Naive thymus-derived CD4-positive, alpha-beta T cell (primary cell): ENCODE results near the gene DDX41. TPM values are rescaled to one million over a fixed set of nuclear protein-coding genes. Genes with fewer than 3 reads are reported as not detected.

ENCODE experiments used
- ATAC-seq: fragments of 150-1000 bp; cut with Tn5 transposase; 2 replicates; pipeline ENCODE4 v1.10.0; 2021; ENCODE audit warnings: mild to moderate bottlenecking, moderate library complexity
- CTCF ChIA-PET: fragments of 350-600 bp; sonication (Branson Sonifier 250); formaldehyde crosslinking; loops from one replicate; lab custom pipeline; 2021; ENCODE audit warnings: antibody characterized with exemption; lab: Charles Lee
- POLR2A ChIA-PET: fragments of 350-600 bp; sonication (Branson Sonifier 250); formaldehyde crosslinking; loops from one replicate; lab custom pipeline; 2021; ENCODE audit warnings: antibody characterized with exemption, inconsistent platforms; lab: Charles Lee
- DNase-seq, 9 donors: peaks; one replicate each; pipeline versions ENCODE4 v3.0.0 to v3.0.0-alpha.2; 2020 to 2022; ENCODE audit warnings: mixed read lengths in 1 of 9
- H3K27ac ChIP-seq: one replicate; pipeline ENCODE4 v1.7.0; 2013; ENCODE audit warnings: mild to moderate bottlenecking, low read depth, low read length, moderate library complexity
- H3K27me3 ChIP-seq, 2 donors: one replicate each; pipeline ENCODE4 v1.7.0; 2013; ENCODE audit warnings: low read length in 2 of 2, mild to moderate bottlenecking in 2 of 2, moderate library complexity in 2 of 2; ENCODE audit not compliant: control insufficient read depth in 2 of 2, insufficient read depth in 2 of 2
- H3K36me3 ChIP-seq, 3 experiments: 1 replicate in 2 of 3; 2 replicates in 1 of 3; pipeline ENCODE4 v1.7.0; 2013; ENCODE audit warnings: low read length in 3 of 3, mild to moderate bottlenecking in 3 of 3, moderate library complexity in 1 of 3; ENCODE audit not compliant: insufficient read depth in 3 of 3, control insufficient read depth in 2 of 3
- H3K4me1 ChIP-seq, 2 donors: one replicate each; pipeline ENCODE4 v1.7.0; 2013; ENCODE audit warnings: low read length in 2 of 2, mild to moderate bottlenecking in 2 of 2, moderate library complexity in 1 of 2; ENCODE audit not compliant: control insufficient read depth in 2 of 2, insufficient read depth in 2 of 2
- H3K4me3 ChIP-seq: 2 replicates; pipeline ENCODE4 v1.7.0; 2013; ENCODE audit warnings: mild to moderate bottlenecking, low read length
- H3K9me3 ChIP-seq, 3 experiments: 1 replicate in 2 of 3; 2 replicates in 1 of 3; pipeline ENCODE4 v1.7.0; 2013; ENCODE audit warnings: low read length in 3 of 3; ENCODE audit not compliant: control insufficient read depth in 2 of 3
- H3K27ac Mint-ChIP-seq, 9 donors: one replicate each; pipeline ENCODE4 v1.8.0; 2020 to 2022; ENCODE audit warnings: mixed read lengths in 9 of 9, mild to moderate bottlenecking in 8 of 9, moderate library complexity in 5 of 9, inconsistent platforms in 2 of 9
- H3K27me3 Mint-ChIP-seq, 5 donors: one replicate each; pipeline ENCODE4 v1.8.0; 2021 to 2022; ENCODE audit warnings: mixed read lengths in 5 of 5, mild to moderate bottlenecking in 1 of 5
- H3K36me3 Mint-ChIP-seq, 5 donors: one replicate each; pipeline ENCODE4 v1.8.0; 2020 to 2022; ENCODE audit warnings: mixed read lengths in 5 of 5, mild to moderate bottlenecking in 3 of 5, inconsistent platforms in 1 of 5
- H3K4me1 Mint-ChIP-seq, 7 donors: one replicate each; pipeline ENCODE4 v1.8.0; 2020 to 2022; ENCODE audit warnings: mixed read lengths in 7 of 7, mild to moderate bottlenecking in 3 of 7, inconsistent platforms in 1 of 7
- H3K4me3 Mint-ChIP-seq, 10 donors: one replicate each; pipeline ENCODE4 v1.8.0; 2020 to 2022; ENCODE audit warnings: mild to moderate bottlenecking in 10 of 10, mixed read lengths in 10 of 10, moderate library complexity in 6 of 10, inconsistent platforms in 2 of 10
- H3K9me3 Mint-ChIP-seq, 11 donors: one replicate each; pipeline ENCODE4 v1.8.0; 2020 to 2022; ENCODE audit warnings: mixed read lengths in 11 of 11, mild to moderate bottlenecking in 4 of 11, inconsistent platforms in 1 of 11, moderate library complexity in 1 of 11
- intact Hi-C, 2 donors: fragments of 100-400 bp; cut with micrococcal nuclease; formaldehyde crosslinking; loops; one replicate each; pipeline ENCODE4 v1.15.1; 2023
- polyA plus RNA-seq, 2 donors: library from polyadenylated mRNA; unstranded; fragments of 300-500 nt; fragmentation: Illumina TruSeq; gene quantifications; one replicate each; pipeline ENCODE4 v1.2.3, GENCODE V29; 2021
- total RNA-seq, 6 experiments: library from RNA in 5 of 6; stranded (reverse) in 5 of 6; gene quantifications; 1 replicate in 5 of 6; 2 replicates in 1 of 6; pipeline ENCODE4 v1.2.3 and lab custom pipeline; 2021 to 2026

The DDX41 gene
- total and polyA plus RNA-seq, 7 experiments from 2014 or later: 39.2 to 126 (median 71.8) TPM

GRCh38 chr5:177511796-177512675 is 4.7 kb downstream of the DDX41 start:
- DNase-seq: no peak
- ATAC-seq: no peak
- no peaks in the 10 kb centered on the region for H3K9me3 ChIP-seq
- no peaks in the 10 kb centered on the region for H3K27me3 ChIP-seq
- no peak overlapping the region for H3K27ac Mint-ChIP-seq
- POLR2A ChIA-PET: no interaction called here
- peaks cover 21 to 45% (median 30%) of the 10 kb centered on the region in 7 donors for H3K4me1 Mint-ChIP-seq
- intact Hi-C loops: no loop called here
- H3K36me3 ChIP-seq: peaks cover 0 to 56% (median 10%) of the 10 kb centered on the region in 3 experiments
- no peak overlapping the region for H3K27ac ChIP-seq
- peaks cover 16 to 41% (median 23%) of the 10 kb centered on the region in 5 donors for H3K36me3 Mint-ChIP-seq
- no peak overlapping the region for H3K4me3 Mint-ChIP-seq
- CTCF ChIA-PET: interaction anchor here (0.6 to 1.3 kb wide), 2 partner anchors 10 to 121 kb away, joined by 3 to 5 read pairs; no protein-coding TSS in a partner anchor
- peaks cover 0 to 2% (median 0%) of the 10 kb centered on the region in 5 donors for H3K27me3 Mint-ChIP-seq
- no peak overlapping the region for H3K4me3 ChIP-seq
- H3K9me3 Mint-ChIP-seq: peaks cover 0 to 2% (median 0%) of the 10 kb centered on the region in 11 donors
- peaks cover 8 to 9% of the 10 kb centered on the region in 2 donors for H3K4me1 ChIP-seq

GRCh38 chr5:177511181-177511580 is 5.6 kb downstream of the DDX41 start:
- no peak overlapping the region for H3K27ac ChIP-seq
- Mint-ChIP-seq H3K4me3 (no peak overlapping the region), H3K36me3 (peaks cover 11 to 41% (median 19%) of the 10 kb centered on the region in 5 donors), H3K4me1 (peaks cover 15 to 42% (median 24%) of the 10 kb centered on the region in 7 donors), H3K9me3 (peaks cover 0 to 2% (median 0%) of the 10 kb centered on the region in 11 donors), H3K27ac (peak overlapping the region in 2 of 9 donors; percentile 22 to 62), H3K27me3 (no peaks in the 10 kb centered on the region)
- ChIA-PET CTCF (interaction anchor here (1.3 kb wide), 1 partner anchor 9 kb away, joined by 5 read pairs; no protein-coding TSS in a partner anchor), POLR2A (no interaction called here)
- no peak for ATAC-seq
- peaks cover 7 to 8% of the 10 kb centered on the region in 2 donors for H3K4me1 ChIP-seq
- DNase-seq: no peak
- H3K9me3 ChIP-seq: no peaks in the 10 kb centered on the region
- peaks cover 0 to 51% (median 10%) of the 10 kb centered on the region in 3 experiments for H3K36me3 ChIP-seq
- H3K27me3 ChIP-seq: no peaks in the 10 kb centered on the region
- intact Hi-C loops: no loop called here
- H3K4me3 ChIP-seq: no peak overlapping the region

- H3K4me1 Mint-ChIP-seq: peaks cover 9 to 36% (median 18%) of the 10 kb centered on the region in 7 donors
- no peak for DNase-seq
- peaks cover 1 to 2% of the 10 kb centered on the region in 2 donors for H3K4me1 ChIP-seq
- ChIA-PET CTCF (interaction anchor here (1.3 kb wide), 1 partner anchor 9 kb away, joined by 5 read pairs; no protein-coding TSS in a partner anchor), POLR2A (no interaction called here)
- H3K27ac Mint-ChIP-seq: no peak overlapping the region
- no peaks in the 10 kb centered on the region for H3K27me3 ChIP-seq
- ATAC-seq: peak; percentile 79
- H3K4me3 ChIP-seq: no peak overlapping the region
- intact Hi-C loops: no loop called here
- no peak overlapping the region for H3K4me3 Mint-ChIP-seq
- H3K27ac ChIP-seq: no peak overlapping the region
- H3K9me3 Mint-ChIP-seq: peaks cover 0 to 2% (median 0%) of the 10 kb centered on the region in 11 donors
- no peaks in the 10 kb centered on the region for H3K27me3 Mint-ChIP-seq
- peaks cover 0 to 50% (median 10%) of the 10 kb centered on the region in 3 experiments for H3K36me3 ChIP-seq
- peaks cover 11 to 36% (median 17%) of the 10 kb centered on the region in 5 donors for H3K36me3 Mint-ChIP-seq
- H3K9me3 ChIP-seq: no peaks in the 10 kb centered on the region
Observed at GRCh38 chr5:177510567-177511053, 6.2 kb downstream of the DDX41 start.

GRCh38 chr5:177509991-177510566 is 6.7 kb downstream of the DDX41 start:
- Histone ChIP-seq H3K36me3 (peaks cover 0 to 45% (median 10%) of the 10 kb centered on the region in 3 experiments), H3K27me3 (no peaks in the 10 kb centered on the region), H3K4me1 (no peaks in the 10 kb centered on the region), H3K4me3 (no peak overlapping the region), H3K27ac (no peak overlapping the region), H3K9me3 (no peaks in the 10 kb centered on the region)
- CTCF ChIA-PET: no interaction called here
- Mint-ChIP-seq H3K27me3 (no peaks in the 10 kb centered on the region), H3K4me3 (peak overlapping the region in 4 of 10 donors; percentile 12 to 72 (median 29)), H3K36me3 (peaks cover 8 to 31% (median 14%) of the 10 kb centered on the region in 5 donors), H3K9me3 (peaks cover 0 to under 1% (median 0%) of the 10 kb centered on the region in 11 donors), H3K4me1 (peaks cover 4 to 31% (median 13%) of the 10 kb centered on the region in 7 donors), H3K27ac (peak overlapping the region in 2 of 9 donors; percentile 14 to 24)
- ATAC-seq: peak; percentile 16
- POLR2A ChIA-PET: no interaction called here
- intact Hi-C loops: no loop called here
- DNase-seq: no peak

GRCh38 chr5:177509381-177509951 is 7.3 kb downstream of the DDX41 start, which contains the start of gene DOK3:
TSS of gene DOK3 (minus strand) at chr5:177509826. CDS start at chr5:177509540, 286 bp downstream.
- H3K27ac ChIP-seq: no peak within 1 kb of the TSS
- intact Hi-C loops: no loop called here
- no peaks in the 10 kb centered on the region for H3K9me3 ChIP-seq
- POLR2A ChIA-PET: no interaction called here
- H3K36me3 Mint-ChIP-seq: peaks cover 7 to 26% (median 14%) of the 10 kb centered on the region in 5 donors
- H3K4me1 Mint-ChIP-seq: peaks cover 4 to 31% (median 8%) of the 10 kb centered on the region in 7 donors
- no peaks in the 10 kb centered on the region for H3K4me1 ChIP-seq
- no peak within 1 kb of the TSS for H3K4me3 ChIP-seq
- peaks cover 0 to 39% (median 10%) of the 10 kb centered on the region in 3 experiments for H3K36me3 ChIP-seq
- H3K9me3 Mint-ChIP-seq: no peaks in the 10 kb centered on the region
- CTCF ChIA-PET: interaction anchor here (1.0 kb wide), 1 partner anchor 8 kb away, joined by 4 read pairs; no protein-coding TSS in a partner anchor
- no peaks in the 10 kb centered on the region for H3K27me3 Mint-ChIP-seq
- H3K4me3 Mint-ChIP-seq: peak within 1 kb of the TSS in 4 of 10 donors; percentile 12 to 72 (median 29)
- H3K27me3 ChIP-seq: no peaks in the 10 kb centered on the region
- H3K27ac Mint-ChIP-seq: peak within 1 kb of the TSS in 3 of 9 donors; percentile 14 to 43 (median 24)
- DNase-seq: no peak
- peak; percentile 52 for ATAC-seq

- intact Hi-C loops: no loop called here
- ChIA-PET CTCF (interaction anchor here (0.7 to 1.0 kb wide), 2 partner anchors 8 to 104 kb away, joined by 3 to 4 read pairs; no protein-coding TSS in a partner anchor), POLR2A (no interaction called here)
- no peak overlapping the region for H3K4me3 ChIP-seq
- H3K4me1 Mint-ChIP-seq: peaks cover 4 to 28% (median 7%) of the 10 kb centered on the region in 7 donors
- no peaks in the 10 kb centered on the region for H3K9me3 ChIP-seq
- H3K27ac Mint-ChIP-seq: no peak overlapping the region
- H3K27me3 Mint-ChIP-seq: no peaks in the 10 kb centered on the region
- no peaks in the 10 kb centered on the region for H3K27me3 ChIP-seq
- H3K36me3 ChIP-seq: peaks cover 0 to 32% (median 7%) of the 10 kb centered on the region in 3 experiments
- H3K4me3 Mint-ChIP-seq: peak overlapping the region in 1 of 10 donors; percentile 72
- no peaks in the 10 kb centered on the region for H3K4me1 ChIP-seq
- H3K36me3 Mint-ChIP-seq: peaks cover 7 to 20% (median 11%) of the 10 kb centered on the region in 5 donors
- no peak overlapping the region for H3K27ac ChIP-seq
- H3K9me3 Mint-ChIP-seq: no peaks in the 10 kb centered on the region
- DNase-seq (no peak), ATAC-seq (no peak)
Observed at GRCh38 chr5:177508837-177509236, 7.9 kb downstream of the DDX41 start.
